Panc1 (cell line): ENCODE data around the gene CLEC4G. TPM values are rescaled to one million over a fixed set of nuclear protein-coding genes. Genes with fewer than 3 reads are reported as not detected.

Experiments used
- ATAC-seq: fragments of 200-7000 bp; cut with Tn5 transposase; 2 replicates; pipeline ENCODE4 v1.9.1; 2020; ENCODE audit warnings: mild to moderate bottlenecking, moderate library complexity
- BruUV-seq: library from RNA; stranded (reverse); fragments of 400-500 nt; replicated peaks from 2 replicates; lab custom pipeline; 2021; lab: Mats Ljungman, UMichigan
- CTCF ChIA-PET: fragments of 300-600 bp; sonication (Branson Sonifier 250); formaldehyde crosslinking; loops from one replicate; lab custom pipeline; 2022; ENCODE audit warnings: antibody characterized with exemption; lab: Charles Lee
- POLR2A ChIA-PET: fragments of 300-600 bp; sonication (Branson Sonifier 250); formaldehyde crosslinking; loops from one replicate; lab custom pipeline; 2022; ENCODE audit warnings: antibody characterized with exemption; lab: Charles Lee
- DNase-seq: peaks from one replicate; pipeline ENCODE4 v3.0.0-alpha.2; 2010; ENCODE audit warnings: low read depth, low spot score
- H3K27ac ChIP-seq: 2 replicates; pipeline ENCODE4 v1.5.1; 2011; ENCODE audit warnings: mild to moderate bottlenecking, low read length, inconsistent platforms
- H3K27me3 ChIP-seq: fragments of 200-500 bp; sonication (Bioruptor generic); 2 replicates; pipeline ENCODE4 v1.6.0; 2014; ENCODE audit warnings: low read length, inconsistent platforms; ENCODE audit not compliant: control insufficient read depth, insufficient read depth
- H3K36me3 ChIP-seq: fragments of 200-500 bp; sonication (Bioruptor generic); 2 replicates; pipeline ENCODE4 v1.5.1; 2014; ENCODE audit warnings: inconsistent platforms, mild to moderate bottlenecking, low read length, moderate library complexity; ENCODE audit not compliant: control insufficient read depth, insufficient read depth
- H3K4me1 ChIP-seq: 2 replicates; pipeline ENCODE4 v1.5.1; 2011; ENCODE audit warnings: inconsistent platforms, mild to moderate bottlenecking, low read length, moderate library complexity; ENCODE audit not compliant: control insufficient read depth, insufficient read depth
- H3K4me3 ChIP-seq, 2 experiments: 2 replicates each; pipeline ENCODE4 v1.5.1; 2011 to 2012; ENCODE audit warnings: low read depth in 2 of 2, low read length in 2 of 2, mild to moderate bottlenecking in 2 of 2, inconsistent platforms in 1 of 2, moderate library complexity in 1 of 2
- H3K9me3 ChIP-seq: fragments of 200-500 bp; sonication (Bioruptor generic); 2 replicates; pipeline ENCODE4 v1.5.1; 2014; ENCODE audit warnings: low read depth, mild to moderate bottlenecking, inconsistent platforms, low read length, moderate library complexity; ENCODE audit not compliant: control insufficient read depth, insufficient read depth
- CTCF ChIP-seq: fragments of 450-650 bp; IDR thresholded peaks from 2 replicates; pipeline ENCODE4 v1.5.1; 2017; ENCODE audit warnings: mild to moderate bottlenecking
- POLR2AphosphoS5 ChIP-seq: IDR thresholded peaks from 2 replicates; pipeline ENCODE4 v1.6.1; 2012; ENCODE audit warnings: mild to moderate bottlenecking, low read depth, low read length, moderate library complexity
- SIN3A ChIP-seq: IDR thresholded peaks from 2 replicates; pipeline ENCODE4 v1.6.1; 2012; ENCODE audit warnings: low read depth, mild to moderate bottlenecking, low read length, moderate library complexity, borderline replicate concordance; ENCODE audit not compliant: insufficient read depth
- TCF7L2 ChIP-seq: IDR thresholded peaks from 2 replicates; pipeline ENCODE4 v1.6.1; 2011; ENCODE audit warnings: mild to moderate bottlenecking, low read depth, low read length, inconsistent platforms
- in situ Hi-C: cut with HindIII; loops from 2 replicates; pipeline ENCODE4 v1.10.0; 2016; ENCODE audit warnings: low sequenced_read_pairs, low pct_unique_long_range_greater_than_20kb
- intact Hi-C: fragments of 100-400 bp; cut with micrococcal nuclease; formaldehyde crosslinking; loops from one replicate; pipeline ENCODE4 v1.10.0; 2022; ENCODE audit not compliant: unreplicated experiment
- total RNA-seq: library from RNA; stranded (reverse); gene quantifications from one replicate; pipeline ENCODE4 v1.2.1, GENCODE V29; 2021; ENCODE audit not compliant: unreplicated experiment
- TF ChIP-seq, protein P1 (sequence below), 2 experiments: IDR thresholded peaks; 2 replicates each; pipeline ENCODE4 v1.6.1; 2011 to 2012; ENCODE audit warnings: low read depth in 2 of 2, control low read depth in 1 of 2, low read length in 1 of 2, mild to moderate bottlenecking in 1 of 2, moderate library complexity in 1 of 2; ENCODE audit not compliant: insufficient read depth in 1 of 2

Gene CLEC4G
- total RNA-seq, 1 experiment from 2014 or later: not detected

DNA sequence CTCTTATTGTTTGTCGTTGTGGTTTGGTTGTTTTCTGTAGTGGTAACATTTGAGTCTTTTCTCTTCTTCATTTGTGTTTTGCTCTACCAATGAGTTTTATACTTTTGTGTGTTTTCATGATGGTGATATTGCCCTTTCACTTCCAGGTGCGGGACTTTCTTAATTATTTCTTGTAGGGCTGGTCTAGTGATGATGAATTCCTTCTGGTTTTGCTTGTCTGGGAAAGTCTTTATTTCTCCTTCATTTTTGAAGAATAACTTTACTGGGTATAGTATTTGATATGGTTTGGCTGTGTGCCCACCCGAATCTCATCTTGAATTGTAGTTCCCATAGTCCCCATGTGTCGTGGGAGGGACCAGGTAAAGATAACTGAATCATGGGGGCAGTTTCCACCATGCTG, 24.3 kb upstream of the CLEC4G start:
- BruUV-seq: no TSS peak
- H3K27me3 ChIP-seq: no peaks in the 10 kb centered on the region
- in situ Hi-C loops: no loop called here
- no peaks in the 10 kb centered on the region for H3K9me3 ChIP-seq
- no peak for DNase-seq
- TF ChIP-seq TCF7L2: no peak
- POLR2A ChIA-PET: no interaction called here
- H3K4me3 ChIP-seq: no peak overlapping the region
- intact Hi-C loops: no loop called here
- no peak for ATAC-seq
- no peaks in the 10 kb centered on the region for H3K4me1 ChIP-seq
- no peak overlapping the region for H3K27ac ChIP-seq
- CTCF ChIA-PET: no interaction called here
- no peaks in the 10 kb centered on the region for H3K36me3 ChIP-seq

DNA sequence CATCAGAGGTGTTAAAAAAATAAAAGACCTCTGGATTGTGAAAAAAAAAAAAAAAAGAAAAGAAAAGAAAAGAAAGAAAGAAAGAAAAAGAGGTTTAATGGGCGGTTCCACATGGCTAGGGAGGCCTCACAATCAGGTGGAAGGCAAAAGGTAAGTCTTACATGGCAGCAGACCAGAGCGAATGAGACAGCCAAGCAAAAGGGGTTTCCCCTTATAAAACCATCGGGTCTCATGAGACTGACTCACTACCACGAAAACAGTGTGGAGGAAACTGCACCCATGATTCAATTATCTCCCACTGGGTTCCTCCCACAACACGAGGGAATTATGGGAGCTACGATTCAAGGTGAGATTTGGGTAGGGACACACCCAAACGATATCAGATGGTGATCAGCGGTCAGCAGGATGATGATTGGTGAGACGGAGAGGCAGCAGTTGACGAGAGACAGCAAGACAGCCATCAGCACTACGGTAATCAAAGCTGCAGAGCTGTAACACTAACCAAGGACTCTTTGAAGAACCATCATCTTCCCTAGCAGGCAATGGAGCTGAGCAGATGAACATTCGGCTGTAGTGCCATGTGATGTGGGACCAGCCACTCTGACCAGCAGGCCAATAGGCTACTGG, 19.4 kb upstream of the CLEC4G start:
- no peak for DNase-seq
- Histone ChIP-seq H3K4me3 (no peak overlapping the region), H3K9me3 (no peaks in the 10 kb centered on the region), H3K4me1 (no peaks in the 10 kb centered on the region), H3K36me3 (no peaks in the 10 kb centered on the region), H3K27ac (no peak overlapping the region), H3K27me3 (no peaks in the 10 kb centered on the region)
- intact Hi-C loops: no loop called here
- in situ Hi-C loops: no loop called here
- BruUV-seq: no TSS peak
- ATAC-seq: no peak
- ChIA-PET POLR2A (no interaction called here), CTCF (no interaction called here)
- TF ChIP-seq CTCF (no peak), TCF7L2 (no peak), POLR2AphosphoS5 (no peak), SIN3A (no peak)
- TF ChIP-seq, protein P1, sequence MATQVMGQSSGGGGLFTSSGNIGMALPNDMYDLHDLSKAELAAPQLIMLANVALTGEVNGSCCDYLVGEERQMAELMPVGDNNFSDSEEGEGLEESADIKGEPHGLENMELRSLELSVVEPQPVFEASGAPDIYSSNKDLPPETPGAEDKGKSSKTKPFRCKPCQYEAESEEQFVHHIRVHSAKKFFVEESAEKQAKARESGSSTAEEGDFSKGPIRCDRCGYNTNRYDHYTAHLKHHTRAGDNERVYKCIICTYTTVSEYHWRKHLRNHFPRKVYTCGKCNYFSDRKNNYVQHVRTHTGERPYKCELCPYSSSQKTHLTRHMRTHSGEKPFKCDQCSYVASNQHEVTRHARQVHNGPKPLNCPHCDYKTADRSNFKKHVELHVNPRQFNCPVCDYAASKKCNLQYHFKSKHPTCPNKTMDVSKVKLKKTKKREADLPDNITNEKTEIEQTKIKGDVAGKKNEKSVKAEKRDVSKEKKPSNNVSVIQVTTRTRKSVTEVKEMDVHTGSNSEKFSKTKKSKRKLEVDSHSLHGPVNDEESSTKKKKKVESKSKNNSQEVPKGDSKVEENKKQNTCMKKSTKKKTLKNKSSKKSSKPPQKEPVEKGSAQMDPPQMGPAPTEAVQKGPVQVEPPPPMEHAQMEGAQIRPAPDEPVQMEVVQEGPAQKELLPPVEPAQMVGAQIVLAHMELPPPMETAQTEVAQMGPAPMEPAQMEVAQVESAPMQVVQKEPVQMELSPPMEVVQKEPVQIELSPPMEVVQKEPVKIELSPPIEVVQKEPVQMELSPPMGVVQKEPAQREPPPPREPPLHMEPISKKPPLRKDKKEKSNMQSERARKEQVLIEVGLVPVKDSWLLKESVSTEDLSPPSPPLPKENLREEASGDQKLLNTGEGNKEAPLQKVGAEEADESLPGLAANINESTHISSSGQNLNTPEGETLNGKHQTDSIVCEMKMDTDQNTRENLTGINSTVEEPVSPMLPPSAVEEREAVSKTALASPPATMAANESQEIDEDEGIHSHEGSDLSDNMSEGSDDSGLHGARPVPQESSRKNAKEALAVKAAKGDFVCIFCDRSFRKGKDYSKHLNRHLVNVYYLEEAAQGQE (IDR thresholded peaks at IDR 0.05; ENCODE audit: insufficient read depth in 1 of 2, low read depth in 2 of 2, low read length in 1 of 2): no peak

GRCh38 chr19:7748756-7749155, 16.8 kb upstream of the CLEC4G start:
- H3K27ac ChIP-seq: no peak overlapping the region
- no peaks in the 10 kb centered on the region for H3K36me3 ChIP-seq
- ChIA-PET CTCF (no interaction called here), POLR2A (no interaction called here)
- no TSS peak for BruUV-seq
- intact Hi-C loops (no loop called here), in situ Hi-C loops (no loop called here)
- H3K27me3 ChIP-seq: no peaks in the 10 kb centered on the region
- ATAC-seq: peak; percentile 73; the same call in 1 of the 2 replicates
- TF ChIP-seq CTCF (peak; percentile 45), SIN3A (no peak)
- H3K9me3 ChIP-seq: no peaks in the 10 kb centered on the region
- no peaks in the 10 kb centered on the region for H3K4me1 ChIP-seq
- no peak overlapping the region for H3K4me3 ChIP-seq
- no peak for DNase-seq
